Small intestine (tissue), 7 donors: ENCODE results near the gene RDH13. TPM values are rescaled to one million over a fixed set of nuclear protein-coding genes. Genes with fewer than 3 reads are reported as not detected.

Experiments used
- DNase-seq, 2 donors: peaks; one replicate each; pipeline versions ENCODE4 v3.0.0 to v3.0.0-alpha.2; 2013
- FAIRE-seq: peaks from 2 replicates; lab custom pipeline; 2012; peaks lifted over from hg19 to GRCh38; lab: Jason Lieb, UNC
- H3K27ac ChIP-seq, 3 donors: one replicate each; pipeline ENCODE4 v1.5.1; 2013; ENCODE audit warnings: low read length in 2 of 3, mild to moderate bottlenecking in 2 of 3, control low read depth in 1 of 3, inconsistent platforms in 1 of 3, low read depth in 1 of 3, moderate library complexity in 1 of 3
- H3K27me3 ChIP-seq, 3 donors: one replicate each; pipeline ENCODE4 v1.6.1; 2013; ENCODE audit warnings: low read length in 3 of 3, inconsistent platforms in 1 of 3; ENCODE audit not compliant: control insufficient read depth in 3 of 3, insufficient read depth in 3 of 3
- H3K36me3 ChIP-seq, 3 donors: one replicate each; pipeline ENCODE4 v1.6.1; 2013; ENCODE audit warnings: low read length in 3 of 3, inconsistent platforms in 1 of 3, low read depth in 1 of 3, mild to moderate bottlenecking in 1 of 3, moderate library complexity in 1 of 3; ENCODE audit not compliant: control insufficient read depth in 3 of 3, insufficient read depth in 2 of 3
- H3K4me1 ChIP-seq, 3 donors: one replicate each; pipeline ENCODE4 v1.6.1; 2013; ENCODE audit warnings: low read length in 2 of 3, inconsistent platforms in 1 of 3, low read depth in 1 of 3, mild to moderate bottlenecking in 1 of 3, moderate library complexity in 1 of 3; ENCODE audit not compliant: control insufficient read depth in 3 of 3, insufficient read depth in 2 of 3
- H3K4me3 ChIP-seq, 3 donors: one replicate each; pipeline ENCODE4 v1.5.1; 2013; ENCODE audit warnings: low read length in 3 of 3, control low read depth in 1 of 3, inconsistent platforms in 1 of 3, low read depth in 1 of 3, mild to moderate bottlenecking in 1 of 3, moderate library complexity in 1 of 3
- H3K9me3 ChIP-seq, 2 donors: one replicate each; pipeline ENCODE4 v1.6.1; 2013; ENCODE audit warnings: low read depth in 1 of 2, low read length in 1 of 2; ENCODE audit not compliant: control insufficient read depth in 2 of 2, insufficient read depth in 1 of 2
- WGBS, 3 donors: extraction: QIAGEN DNeasy Blood & Tissue Kit; methylation state at CpG; one replicate each; pipeline ENCODE4 v1.1.7; 2013; 5-methylcytosine and 5-hydroxymethylcytosine counted together
- polyA plus RNA-seq, 4 donors: library from polyadenylated mRNA; stranded (reverse) in 3 of 4; unstranded in 1 of 4; fragments of 200-250 nt in 3 of 4; fragments of 120-200 nt in 1 of 4; gene quantifications; one replicate each; pipeline versions ENCODE4 v1.2.1 to v1.2.3, GENCODE V29; 2013
- donor health status: healthy with polysubstance abuse.
- donor health status: control.
- donor health status: control.
- donor health status: Bipolar disorder and iron deficiency.
- donor health status: healthy.

The RDH13 gene
- polyA plus RNA-seq, 4 donors = 21.3 to 28.4 (median 22.2) TPM

DNA sequence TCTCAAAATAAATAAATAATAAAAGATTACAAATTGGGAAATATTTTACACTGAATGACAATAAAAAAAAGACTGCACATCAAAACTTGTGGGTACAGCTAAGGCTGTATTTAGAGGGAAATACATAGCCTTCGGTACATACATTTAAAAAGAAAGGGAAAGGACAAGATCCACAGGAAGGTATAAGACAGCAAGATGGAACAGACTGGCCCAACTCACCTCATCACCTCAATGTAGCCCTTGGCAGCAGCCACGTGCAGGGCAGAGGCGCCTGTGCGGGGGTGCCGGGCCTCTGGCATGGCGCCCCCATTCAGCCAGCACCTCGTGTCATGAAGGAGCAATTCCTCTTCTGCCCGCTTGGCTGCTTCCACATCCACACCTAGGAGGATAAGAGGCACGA is 40.2 kb upstream of the RDH13 start:
- no peak for DNase-seq
- Histone ChIP-seq H3K4me1 (no peaks in the 10 kb centered on the region), H3K27ac (no peak overlapping the region), H3K27me3 (no peaks in the 10 kb centered on the region), H3K4me3 (no peak overlapping the region), H3K9me3 (peaks cover 0 to 6% of the 10 kb centered on the region in 2 donors), H3K36me3 (peaks cover 2 to 60% (median 12%) of the 10 kb centered on the region in 3 donors)
- 98 to 99% (median 99%) methylated on average over 7 to 9 of the region's 9 CpGs for WGBS, 3 donors
- no peak for FAIRE-seq

DNA sequence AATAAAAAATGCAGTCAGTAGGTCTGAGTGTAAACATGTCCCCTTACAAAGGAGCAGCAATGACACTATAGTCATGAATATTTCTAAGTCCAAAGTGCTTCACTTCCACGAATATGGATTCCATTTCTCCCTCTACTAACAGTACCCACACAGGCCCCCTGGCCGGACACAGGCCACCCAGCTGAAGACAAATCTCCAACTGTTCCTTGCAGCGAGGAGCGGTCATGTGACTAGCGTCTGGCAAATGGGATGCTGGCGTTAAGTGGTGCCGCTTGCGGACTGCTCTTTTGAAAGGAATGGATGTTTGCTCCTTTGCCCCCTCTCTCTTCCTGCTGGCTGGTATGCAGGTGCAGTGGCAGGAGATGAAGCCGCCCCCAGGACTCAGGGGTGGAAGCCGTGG is 38.3 kb upstream of the RDH13 start:
- Histone ChIP-seq H3K9me3 (peaks cover 0 to 6% of the 10 kb centered on the region in 2 donors), H3K27ac (no peak overlapping the region), H3K4me3 (no peak overlapping the region), H3K4me1 (no peaks in the 10 kb centered on the region), H3K27me3 (no peaks in the 10 kb centered on the region), H3K36me3 (peaks cover 2 to 57% (median 12%) of the 10 kb centered on the region in 3 donors)
- FAIRE-seq = no peak
- 81 to 91% (median 86%) methylated on average over 10 of the region's 10 CpGs for WGBS, 3 donors
- DNase-seq = no peak

DNA sequence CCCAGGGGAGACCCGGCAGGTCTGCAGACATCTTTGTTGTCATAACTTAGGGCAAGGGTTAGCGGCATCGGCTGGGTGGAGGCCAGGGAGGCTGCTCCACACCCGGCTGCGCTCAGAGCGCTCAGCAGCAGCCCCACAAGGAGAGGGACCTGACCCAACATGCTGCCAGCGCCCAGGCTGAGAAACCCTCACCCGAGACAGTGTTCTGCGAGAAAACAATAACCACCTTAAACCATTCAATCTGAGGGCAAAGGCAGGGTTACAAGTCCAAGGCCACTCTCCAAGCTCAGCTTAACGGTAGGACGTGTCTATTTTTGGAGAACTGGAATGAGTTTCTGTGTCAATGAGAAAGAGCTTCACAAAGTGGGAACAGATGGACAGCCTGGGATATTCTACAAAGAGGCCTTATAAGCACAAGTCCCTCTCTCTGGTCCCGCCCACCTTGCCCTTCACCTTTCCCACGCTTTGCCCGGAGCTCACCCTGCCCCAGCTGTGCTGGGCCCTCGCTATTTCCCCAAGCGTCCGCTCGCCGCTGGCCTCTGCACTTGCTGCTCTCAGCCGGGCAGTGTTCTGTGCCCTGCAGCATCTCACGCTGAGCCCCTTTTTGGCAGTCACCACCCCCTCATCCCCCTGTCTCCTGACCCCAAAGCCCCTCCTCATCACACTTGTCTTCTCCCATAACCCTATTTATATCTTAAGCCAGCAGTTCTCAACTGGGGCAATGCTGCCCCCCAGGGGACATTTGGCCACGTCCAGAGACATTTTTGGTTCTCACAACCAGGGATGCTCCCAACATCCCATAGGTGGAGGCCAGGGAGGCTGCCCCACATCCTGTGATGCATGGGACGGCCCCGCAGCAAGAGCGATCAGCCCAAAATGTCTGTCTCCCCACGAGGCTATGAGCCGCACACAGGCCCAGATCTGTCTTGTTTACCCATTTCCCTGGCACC is 36.9 kb upstream of the RDH13 start:
- Histone ChIP-seq H3K36me3 (peaks cover 2 to 67% (median 12%) of the 10 kb centered on the region in 3 donors), H3K4me1 (no peaks in the 10 kb centered on the region), H3K27ac (no peak overlapping the region), H3K27me3 (no peaks in the 10 kb centered on the region), H3K4me3 (no peak overlapping the region), H3K9me3 (peaks cover 0 to 6% of the 10 kb centered on the region in 2 donors)
- DNase-seq = no peak
- 81 to 83% (median 83%) methylated on average over 27 of the region's 27 CpGs for WGBS, 3 donors
- no peak for FAIRE-seq

DNA sequence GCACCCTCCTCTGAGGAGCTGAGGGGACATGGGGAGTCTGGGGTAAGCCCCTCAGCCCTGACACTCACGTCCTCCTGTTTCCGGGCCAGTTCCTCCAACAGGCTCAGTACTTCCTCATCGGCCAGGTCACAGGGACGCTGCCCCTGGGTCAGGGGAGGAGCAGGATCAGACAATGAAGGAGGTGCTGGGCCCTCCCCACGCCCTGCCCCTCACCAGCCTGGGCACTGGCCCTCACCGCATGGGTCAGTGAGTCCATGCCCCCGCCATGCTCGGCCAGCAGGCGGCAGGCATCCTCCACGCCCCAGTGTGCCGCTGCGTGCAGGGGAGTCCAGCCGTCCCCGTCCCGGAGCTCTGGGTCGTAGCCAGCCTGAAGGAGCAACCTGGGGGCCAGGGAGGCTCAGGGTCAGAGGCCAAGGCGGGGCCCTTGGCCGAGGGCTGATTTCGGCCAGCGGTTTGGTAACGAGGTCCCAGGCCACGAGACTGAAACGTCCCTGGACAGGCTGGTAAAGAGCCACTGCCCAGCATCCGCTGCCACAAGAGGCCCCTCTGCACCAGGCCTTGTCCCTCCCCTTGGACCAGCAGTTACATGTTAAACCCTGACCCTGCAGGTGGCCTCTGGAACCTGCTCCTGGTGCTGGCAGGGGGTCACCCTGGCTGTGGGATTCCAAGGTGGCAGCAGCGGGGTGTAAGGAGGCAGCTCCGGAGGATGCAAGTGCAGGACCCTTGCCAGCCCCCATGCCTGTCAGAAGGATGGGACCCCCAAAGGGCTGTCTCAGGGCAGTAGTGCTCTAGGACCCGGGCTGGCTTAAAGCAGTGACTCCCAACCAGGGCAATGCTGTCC is 36.0 kb upstream of the RDH13 start:
- Histone ChIP-seq H3K36me3 (peaks cover 2 to 73% (median 12%) of the 10 kb centered on the region in 3 donors), H3K27me3 (no peaks in the 10 kb centered on the region), H3K9me3 (peaks cover 0 to 6% of the 10 kb centered on the region in 2 donors), H3K4me1 (no peaks in the 10 kb centered on the region), H3K27ac (no peak overlapping the region), H3K4me3 (no peak overlapping the region)
- FAIRE-seq (no peak), DNase-seq (no peak)
- 90 to 95% (median 92%) methylated on average over 24 to 27 of the region's 27 CpGs for WGBS, 3 donors

DNA sequence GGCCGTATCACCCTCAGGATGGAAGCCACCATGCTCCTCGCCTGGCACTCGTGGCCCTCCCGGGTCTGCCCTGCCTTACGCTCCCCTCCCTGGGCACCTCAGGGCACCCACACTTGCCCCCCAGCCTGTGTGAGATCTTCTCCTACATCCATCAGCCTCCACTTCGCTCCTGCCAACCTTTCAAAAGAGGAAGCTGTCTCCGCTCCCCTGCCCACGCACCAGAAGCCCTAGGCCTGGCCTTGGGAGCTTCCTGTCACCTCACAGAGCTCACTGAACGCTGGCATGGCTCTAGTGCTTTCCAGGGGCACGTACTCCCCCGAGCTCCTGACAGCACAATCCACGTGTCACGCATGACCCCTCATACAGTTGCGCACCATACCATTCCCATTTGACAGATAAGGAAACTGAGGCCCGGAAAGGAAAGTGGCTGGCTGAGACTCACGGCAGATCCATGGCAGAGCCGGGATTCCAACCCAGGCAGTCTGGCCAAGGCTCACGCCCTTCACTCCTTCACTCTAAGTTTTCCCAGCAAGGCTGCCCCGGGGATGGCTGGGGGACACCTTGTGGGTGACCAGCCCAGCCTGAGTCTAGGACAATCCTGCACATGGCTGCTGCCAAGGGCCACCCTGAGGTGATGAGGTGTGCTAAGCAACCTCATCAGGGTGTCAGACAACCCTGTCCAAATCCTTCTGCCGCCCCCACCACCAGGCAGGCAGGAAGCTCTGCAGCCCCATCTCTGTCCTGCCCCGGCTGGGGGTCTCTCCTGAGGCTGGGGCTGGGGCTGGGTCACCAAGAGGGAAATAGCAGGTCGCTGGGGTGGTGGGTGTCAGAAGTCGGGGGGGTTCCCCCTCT is 35.1 kb upstream of the RDH13 start:
- DNase-seq (no peak), FAIRE-seq (no peak)
- no peaks in the 10 kb centered on the region for H3K4me1 ChIP-seq
- H3K27me3 ChIP-seq = no peaks in the 10 kb centered on the region
- peaks cover 0 to 2% of the 10 kb centered on the region in 2 donors for H3K9me3 ChIP-seq
- 92 to 95% (median 93%) methylated on average over 23 of the region's 23 CpGs for WGBS, 3 donors
- no peak overlapping the region for H3K27ac ChIP-seq
- H3K36me3 ChIP-seq = peaks cover 0 to 67% (median 7%) of the 10 kb centered on the region in 3 donors
- H3K4me3 ChIP-seq = no peak overlapping the region

DNA sequence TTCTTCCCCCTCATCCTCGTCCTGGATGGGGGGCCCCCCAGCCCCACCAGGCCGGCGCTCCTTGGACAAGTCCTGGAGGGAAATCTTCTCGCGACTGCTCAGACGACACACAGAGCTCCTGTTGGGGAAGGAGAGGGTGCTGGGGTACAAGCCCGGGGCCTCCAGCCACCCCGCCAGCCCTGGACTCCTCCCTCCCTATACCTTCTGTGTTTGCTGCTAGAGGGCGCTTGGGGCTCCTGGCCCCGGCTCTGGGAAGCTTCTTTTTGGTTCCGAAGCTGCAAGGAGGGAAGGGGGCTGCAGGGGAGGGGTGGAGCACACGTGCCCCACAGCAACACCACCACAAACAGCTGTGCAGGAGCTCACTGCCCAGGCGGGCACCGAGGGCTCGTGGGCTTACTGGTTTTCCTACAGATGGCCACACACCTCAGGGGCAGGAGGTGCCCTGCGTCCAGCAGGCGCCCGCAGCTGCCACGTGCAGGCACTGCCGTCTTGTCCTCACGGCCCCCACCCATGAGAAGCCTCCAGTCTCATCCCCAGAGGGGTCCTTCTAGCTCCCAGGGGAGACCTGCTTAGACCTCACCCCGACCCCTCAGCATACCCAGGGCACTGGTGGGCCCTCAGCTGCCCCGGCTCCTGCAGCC is 33.2 kb upstream of the RDH13 start:
- no peak overlapping the region for H3K4me3 ChIP-seq
- H3K4me1 ChIP-seq = no peaks in the 10 kb centered on the region
- H3K9me3 ChIP-seq = no peaks in the 10 kb centered on the region
- H3K36me3 ChIP-seq = peaks cover 4 to 74% (median 8%) of the 10 kb centered on the region in 3 donors
- no peaks in the 10 kb centered on the region for H3K27me3 ChIP-seq
- no peak overlapping the region for H3K27ac ChIP-seq
- DNase-seq = no peak
- WGBS, 3 donors = 81 to 87% (median 85%) methylated on average over 20 to 23 of the region's 23 CpGs
- FAIRE-seq = no peak

DNA sequence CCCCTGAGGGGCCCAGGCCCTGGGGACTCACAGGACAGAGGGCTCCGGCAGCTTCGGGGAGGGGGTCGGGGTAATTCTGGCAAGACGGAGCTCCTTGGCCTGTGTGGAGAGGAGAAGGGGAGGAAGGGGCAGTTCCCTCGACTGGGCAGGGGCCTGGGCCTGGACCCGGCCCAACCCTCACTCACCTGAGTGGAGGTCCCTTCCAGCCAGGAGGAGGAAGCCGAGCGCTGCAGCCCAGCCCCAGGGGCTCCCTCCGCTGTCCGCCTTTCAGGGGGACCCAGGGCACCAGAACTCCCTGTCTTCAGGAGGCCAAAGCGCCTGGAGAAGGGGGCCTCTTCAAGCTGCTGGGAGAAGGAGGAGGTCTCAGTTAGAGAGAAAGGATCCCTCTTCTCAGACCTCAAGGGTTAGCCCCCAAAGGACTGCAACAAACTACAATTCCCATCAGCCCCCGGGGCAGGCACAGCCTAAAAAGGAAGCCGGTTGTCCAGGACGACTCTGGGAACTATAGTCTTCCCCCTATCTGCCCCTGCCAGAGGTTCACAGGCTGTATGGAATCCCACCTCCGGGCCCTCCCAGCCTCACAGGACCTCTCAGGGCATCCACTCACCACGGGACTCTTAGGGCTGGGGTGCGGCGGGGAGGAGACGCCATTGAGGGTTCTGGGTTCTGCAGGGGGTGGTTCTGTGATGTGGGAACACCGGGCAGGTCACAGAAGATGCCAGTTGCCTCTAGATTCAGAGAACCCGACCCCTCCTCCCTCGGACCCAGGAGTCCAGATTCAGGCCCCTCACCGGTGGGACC is 32.5 kb upstream of the RDH13 start:
- no peaks in the 10 kb centered on the region for H3K9me3 ChIP-seq
- peaks cover 6 to 74% (median 8%) of the 10 kb centered on the region in 3 donors for H3K36me3 ChIP-seq
- DNase-seq (no peak), FAIRE-seq (no peak)
- no peak overlapping the region for H3K27ac ChIP-seq
- no peaks in the 10 kb centered on the region for H3K27me3 ChIP-seq
- WGBS, 3 donors = 89 to 91% (median 90%) methylated on average over 21 to 23 of the region's 23 CpGs
- H3K4me3 ChIP-seq = no peak overlapping the region
- no peaks in the 10 kb centered on the region for H3K4me1 ChIP-seq
